Esophagus muscularis mucosa (tissue), 3 donors: ENCODE results near the gene MTMR2.

Experiments used
- CTCF ChIP-seq, 3 experiments: fragments of 200-600 bp in 2 of 3; fragments of 450-650 bp in 1 of 3; sonication (generic) in 2 of 3; IDR thresholded peaks; one replicate each; pipeline ENCODE4 v1.5.1; 2017 to 2019; ENCODE audit warnings: antibody characterized with exemption in 3 of 3, mild to moderate bottlenecking in 2 of 3, moderate library complexity in 1 of 3
- POLR2A ChIP-seq: fragments of 450-650 bp; IDR thresholded peaks from one replicate; pipeline ENCODE4 v1.6.1; 2017; ENCODE audit warnings: antibody characterized with exemption, moderate library complexity, mild to moderate bottlenecking, low read depth

- TF ChIP-seq CTCF (IDR thresholded peaks at IDR 0.05) (no peak), POLR2A (no peak)
These were observed 56.8 kb downstream of the MTMR2 start for GRCh38 chr11:95867105-95867504.
